Panc1 (cell line): ENCODE data around the gene SCP2D1. TPM values are rescaled to one million over a fixed set of nuclear protein-coding genes. Genes with fewer than 3 reads are reported as not detected.

Experiments used
- ATAC-seq: fragments of 200-7000 bp; cut with Tn5 transposase; 2 replicates; pipeline ENCODE4 v1.9.1; 2020; ENCODE audit warnings: mild to moderate bottlenecking, moderate library complexity
- BruUV-seq: library from RNA; stranded (reverse); fragments of 400-500 nt; replicated peaks from 2 replicates; lab custom pipeline; 2021; lab: Mats Ljungman, UMichigan
- CTCF ChIA-PET: fragments of 300-600 bp; sonication (Branson Sonifier 250); formaldehyde crosslinking; loops from one replicate; lab custom pipeline; 2022; ENCODE audit warnings: antibody characterized with exemption; lab: Charles Lee
- POLR2A ChIA-PET: fragments of 300-600 bp; sonication (Branson Sonifier 250); formaldehyde crosslinking; loops from one replicate; lab custom pipeline; 2022; ENCODE audit warnings: antibody characterized with exemption; lab: Charles Lee
- DNase-seq: peaks from one replicate; pipeline ENCODE4 v3.0.0-alpha.2; 2010; ENCODE audit warnings: low read depth, low spot score
- H3K27ac ChIP-seq: 2 replicates; pipeline ENCODE4 v1.5.1; 2011; ENCODE audit warnings: mild to moderate bottlenecking, low read length, inconsistent platforms
- H3K27me3 ChIP-seq: fragments of 200-500 bp; sonication (Bioruptor generic); 2 replicates; pipeline ENCODE4 v1.6.0; 2014; ENCODE audit warnings: low read length, inconsistent platforms; ENCODE audit not compliant: control insufficient read depth, insufficient read depth
- H3K36me3 ChIP-seq: fragments of 200-500 bp; sonication (Bioruptor generic); 2 replicates; pipeline ENCODE4 v1.5.1; 2014; ENCODE audit warnings: inconsistent platforms, mild to moderate bottlenecking, low read length, moderate library complexity; ENCODE audit not compliant: control insufficient read depth, insufficient read depth
- H3K4me1 ChIP-seq: 2 replicates; pipeline ENCODE4 v1.5.1; 2011; ENCODE audit warnings: inconsistent platforms, mild to moderate bottlenecking, low read length, moderate library complexity; ENCODE audit not compliant: control insufficient read depth, insufficient read depth
- H3K4me3 ChIP-seq, 2 experiments: 2 replicates each; pipeline ENCODE4 v1.5.1; 2011 to 2012; ENCODE audit warnings: low read depth in 2 of 2, low read length in 2 of 2, mild to moderate bottlenecking in 2 of 2, inconsistent platforms in 1 of 2, moderate library complexity in 1 of 2
- H3K9me3 ChIP-seq: fragments of 200-500 bp; sonication (Bioruptor generic); 2 replicates; pipeline ENCODE4 v1.5.1; 2014; ENCODE audit warnings: low read depth, mild to moderate bottlenecking, inconsistent platforms, low read length, moderate library complexity; ENCODE audit not compliant: control insufficient read depth, insufficient read depth
- POLR2AphosphoS5 ChIP-seq: IDR thresholded peaks from 2 replicates; pipeline ENCODE4 v1.6.1; 2012; ENCODE audit warnings: mild to moderate bottlenecking, low read depth, low read length, moderate library complexity
- SIN3A ChIP-seq: IDR thresholded peaks from 2 replicates; pipeline ENCODE4 v1.6.1; 2012; ENCODE audit warnings: low read depth, mild to moderate bottlenecking, low read length, moderate library complexity, borderline replicate concordance; ENCODE audit not compliant: insufficient read depth
- TCF7L2 ChIP-seq: IDR thresholded peaks from 2 replicates; pipeline ENCODE4 v1.6.1; 2011; ENCODE audit warnings: mild to moderate bottlenecking, low read depth, low read length, inconsistent platforms
- in situ Hi-C: cut with HindIII; loops from 2 replicates; pipeline ENCODE4 v1.10.0; 2016; ENCODE audit warnings: low sequenced_read_pairs, low pct_unique_long_range_greater_than_20kb
- intact Hi-C: fragments of 100-400 bp; cut with micrococcal nuclease; formaldehyde crosslinking; loops from one replicate; pipeline ENCODE4 v1.10.0; 2022; ENCODE audit not compliant: unreplicated experiment
- total RNA-seq: library from RNA; stranded (reverse); gene quantifications from one replicate; pipeline ENCODE4 v1.2.1, GENCODE V29; 2021; ENCODE audit not compliant: unreplicated experiment
- TF ChIP-seq, protein P1 (sequence below), 2 experiments: IDR thresholded peaks; 2 replicates each; pipeline ENCODE4 v1.6.1; 2011 to 2012; ENCODE audit warnings: low read depth in 2 of 2, control low read depth in 1 of 2, low read length in 1 of 2, mild to moderate bottlenecking in 1 of 2, moderate library complexity in 1 of 2; ENCODE audit not compliant: insufficient read depth in 1 of 2
- TF ChIP-seq, protein P2 (sequence below): fragments of 450-650 bp; IDR thresholded peaks from 2 replicates; pipeline ENCODE4 v1.5.1; 2017; ENCODE audit warnings: mild to moderate bottlenecking

SCP2D1 gene
- total RNA-seq, 1 experiment from 2014 or later = not detected

DNA sequence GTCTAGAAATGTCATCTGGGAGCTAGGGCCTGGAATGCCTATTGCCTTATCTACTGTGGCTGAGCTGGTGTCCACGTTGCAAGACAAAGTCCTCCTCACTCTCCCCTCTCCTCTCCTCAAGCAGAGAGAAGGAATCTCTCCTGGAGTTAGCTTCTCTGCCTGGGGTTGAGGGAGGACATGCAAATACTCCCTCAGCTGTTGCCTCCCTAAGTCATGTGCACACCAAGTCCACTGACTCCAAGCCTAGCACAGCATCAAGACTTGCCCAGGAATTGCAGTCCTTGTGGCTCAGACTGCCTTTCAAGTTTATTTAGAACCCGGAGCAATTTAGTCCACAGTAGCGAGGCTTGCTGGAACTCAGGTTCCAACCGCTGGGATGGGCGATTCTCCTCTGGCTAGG lies 38.0 kb upstream of the SCP2D1 start:
- intact Hi-C loops (no loop called here), in situ Hi-C loops (no loop called here)
- ChIA-PET POLR2A (no interaction called here), CTCF (no interaction called here)
- no peak for ATAC-seq
- BruUV-seq = no TSS peak
- no peak for DNase-seq
- Histone ChIP-seq H3K27ac (no peak overlapping the region), H3K36me3 (no peaks in the 10 kb centered on the region), H3K4me1 (no peaks in the 10 kb centered on the region), H3K9me3 (no peaks in the 10 kb centered on the region), H3K4me3 (no peak overlapping the region), H3K27me3 (peaks cover 2% of the 10 kb centered on the region; the same call in 1 of the 2 replicates)
- no peak for TF ChIP-seq POLR2AphosphoS5
- TF ChIP-seq, protein P1, sequence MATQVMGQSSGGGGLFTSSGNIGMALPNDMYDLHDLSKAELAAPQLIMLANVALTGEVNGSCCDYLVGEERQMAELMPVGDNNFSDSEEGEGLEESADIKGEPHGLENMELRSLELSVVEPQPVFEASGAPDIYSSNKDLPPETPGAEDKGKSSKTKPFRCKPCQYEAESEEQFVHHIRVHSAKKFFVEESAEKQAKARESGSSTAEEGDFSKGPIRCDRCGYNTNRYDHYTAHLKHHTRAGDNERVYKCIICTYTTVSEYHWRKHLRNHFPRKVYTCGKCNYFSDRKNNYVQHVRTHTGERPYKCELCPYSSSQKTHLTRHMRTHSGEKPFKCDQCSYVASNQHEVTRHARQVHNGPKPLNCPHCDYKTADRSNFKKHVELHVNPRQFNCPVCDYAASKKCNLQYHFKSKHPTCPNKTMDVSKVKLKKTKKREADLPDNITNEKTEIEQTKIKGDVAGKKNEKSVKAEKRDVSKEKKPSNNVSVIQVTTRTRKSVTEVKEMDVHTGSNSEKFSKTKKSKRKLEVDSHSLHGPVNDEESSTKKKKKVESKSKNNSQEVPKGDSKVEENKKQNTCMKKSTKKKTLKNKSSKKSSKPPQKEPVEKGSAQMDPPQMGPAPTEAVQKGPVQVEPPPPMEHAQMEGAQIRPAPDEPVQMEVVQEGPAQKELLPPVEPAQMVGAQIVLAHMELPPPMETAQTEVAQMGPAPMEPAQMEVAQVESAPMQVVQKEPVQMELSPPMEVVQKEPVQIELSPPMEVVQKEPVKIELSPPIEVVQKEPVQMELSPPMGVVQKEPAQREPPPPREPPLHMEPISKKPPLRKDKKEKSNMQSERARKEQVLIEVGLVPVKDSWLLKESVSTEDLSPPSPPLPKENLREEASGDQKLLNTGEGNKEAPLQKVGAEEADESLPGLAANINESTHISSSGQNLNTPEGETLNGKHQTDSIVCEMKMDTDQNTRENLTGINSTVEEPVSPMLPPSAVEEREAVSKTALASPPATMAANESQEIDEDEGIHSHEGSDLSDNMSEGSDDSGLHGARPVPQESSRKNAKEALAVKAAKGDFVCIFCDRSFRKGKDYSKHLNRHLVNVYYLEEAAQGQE (IDR thresholded peaks at IDR 0.05; ENCODE audit: insufficient read depth in 1 of 2, low read depth in 2 of 2, low read length in 1 of 2) = no peak
- no peak for TF ChIP-seq SIN3A
- no peak for TF ChIP-seq TCF7L2
- TF ChIP-seq, protein P2, sequence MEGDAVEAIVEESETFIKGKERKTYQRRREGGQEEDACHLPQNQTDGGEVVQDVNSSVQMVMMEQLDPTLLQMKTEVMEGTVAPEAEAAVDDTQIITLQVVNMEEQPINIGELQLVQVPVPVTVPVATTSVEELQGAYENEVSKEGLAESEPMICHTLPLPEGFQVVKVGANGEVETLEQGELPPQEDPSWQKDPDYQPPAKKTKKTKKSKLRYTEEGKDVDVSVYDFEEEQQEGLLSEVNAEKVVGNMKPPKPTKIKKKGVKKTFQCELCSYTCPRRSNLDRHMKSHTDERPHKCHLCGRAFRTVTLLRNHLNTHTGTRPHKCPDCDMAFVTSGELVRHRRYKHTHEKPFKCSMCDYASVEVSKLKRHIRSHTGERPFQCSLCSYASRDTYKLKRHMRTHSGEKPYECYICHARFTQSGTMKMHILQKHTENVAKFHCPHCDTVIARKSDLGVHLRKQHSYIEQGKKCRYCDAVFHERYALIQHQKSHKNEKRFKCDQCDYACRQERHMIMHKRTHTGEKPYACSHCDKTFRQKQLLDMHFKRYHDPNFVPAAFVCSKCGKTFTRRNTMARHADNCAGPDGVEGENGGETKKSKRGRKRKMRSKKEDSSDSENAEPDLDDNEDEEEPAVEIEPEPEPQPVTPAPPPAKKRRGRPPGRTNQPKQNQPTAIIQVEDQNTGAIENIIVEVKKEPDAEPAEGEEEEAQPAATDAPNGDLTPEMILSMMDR = no peak

DNA sequence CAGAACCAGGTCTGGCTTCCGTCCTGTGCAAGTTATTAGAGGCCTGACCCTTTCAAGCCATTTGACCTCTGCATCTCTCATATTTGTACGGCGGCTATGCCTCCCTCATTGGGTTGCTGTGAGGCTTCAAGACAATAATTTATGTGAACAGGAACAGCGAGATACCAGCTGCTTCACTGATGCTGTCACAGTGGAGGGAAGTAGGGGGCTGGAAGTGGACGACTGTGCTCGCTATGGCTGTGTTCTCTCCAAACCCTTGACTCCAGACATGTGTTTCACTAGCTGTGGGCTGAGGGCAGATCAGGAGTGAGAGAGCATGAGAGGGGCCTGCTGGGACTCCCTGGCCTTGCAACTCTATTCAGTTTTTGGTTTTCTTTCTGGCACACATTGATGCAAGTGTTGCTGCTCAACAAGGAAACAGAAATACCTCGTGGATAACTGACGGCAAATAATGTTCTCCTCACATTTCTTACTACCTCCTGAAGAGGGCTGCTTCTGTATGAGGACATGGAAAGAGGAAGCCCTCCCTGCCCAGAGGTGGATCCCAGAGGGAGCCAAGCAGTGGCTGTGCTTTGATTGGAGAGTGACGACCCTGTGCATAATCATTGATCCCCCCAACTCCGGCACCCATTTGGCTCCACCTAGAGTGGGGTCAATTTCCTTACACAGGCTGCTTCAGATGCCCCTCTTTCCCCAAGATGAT lies 34.7 kb upstream of the SCP2D1 start:
- in situ Hi-C loops = no loop called here
- Histone ChIP-seq H3K9me3 (no peaks in the 10 kb centered on the region), H3K27ac (no peak overlapping the region), H3K4me3 (no peak overlapping the region), H3K36me3 (no peaks in the 10 kb centered on the region), H3K4me1 (no peaks in the 10 kb centered on the region), H3K27me3 (no peaks in the 10 kb centered on the region)
- DNase-seq (no peak), ATAC-seq (no peak)
- no TSS peak for BruUV-seq
- intact Hi-C loops = no loop called here
- ChIA-PET POLR2A (no interaction called here), CTCF (no interaction called here)
- TF ChIP-seq, protein P1 (IDR thresholded peaks at IDR 0.05; ENCODE audit: insufficient read depth in 1 of 2, low read depth in 2 of 2, low read length in 1 of 2) = no peak
- no peak for TF ChIP-seq POLR2AphosphoS5
- TF ChIP-seq SIN3A = no peak
- no peak for TF ChIP-seq TCF7L2
- TF ChIP-seq, protein P2 = no peak
